ENCODE measurements around the gene KLF18.
A peak's percentile ranks its signal among the peaks of the same experiment; 100 is the strongest.

- TF ChIP-seq CTCF (conservative IDR thresholded peaks at IDR 0.05 in 1 of 2, IDR thresholded peaks at IDR 0.05 in 1 of 2; ENCODE audit: extremely low read depth in 1 of 2, insufficient read depth in 1 of 2, low read depth in 1 of 2, low read length in 2 of 2) (peak in 1 of 2 donors; percentile 14), EZH2 (IDR thresholded peaks at IDR 0.05; ENCODE audit: borderline replicate concordance, low read length) (no peak)
These were observed 28.9 kb upstream of the KLF18 start for GRCh38 chr1:44170281-44170823.

Measured in mammary epithelial cell (primary cell).